SK-N-SH (cell line): ENCODE data around the gene EFHC1. TPM values are rescaled to one million over a fixed set of nuclear protein-coding genes. Genes with fewer than 3 reads are reported as not detected.

Experiments
- CTCF ChIA-PET: fragments of 300-600, 350-600 bp; formaldehyde crosslinking; extraction: SDS; loops from one replicate; lab custom pipeline; 2021; lab: Yijun Ruan, JAX
- POLR2A ChIA-PET: fragments of 350-600 bp; sonication (Branson Sonifier 250); formaldehyde crosslinking; extraction: SDS; loops from one replicate; lab custom pipeline; 2020; ENCODE audit warnings: antibody characterized with exemption, inconsistent platforms; lab: Yijun Ruan, JAX
- DNase-seq: peaks from one replicate; pipeline ENCODE4 v3.0.0; 2012
- H2AFZ ChIP-seq: fragments of 200-600 bp; sonication (generic); 2 replicates; pipeline ENCODE4 v1.8.1; 2016; ENCODE audit warnings: antibody characterized with exemption, mild to moderate bottlenecking, low read depth
- H3F3A ChIP-seq: fragments of 200-600 bp; sonication (generic); replicated peaks from 2 replicates; pipeline ENCODE3; 2016; ENCODE audit warnings: antibody characterized with exemption, mild to moderate bottlenecking; ENCODE audit not compliant: insufficient read depth
- H3K27ac ChIP-seq, 2 experiments: fragments of 200-500 bp in 1 of 2; fragments of 200-600 bp in 1 of 2; sonication (Bioruptor generic) in 1 of 2; sonication (generic), shearing (Covaris generic) in 1 of 2; 2 replicates each; pipeline versions ENCODE4 v1.5.1 to v1.6.1; 2014 to 2016; ENCODE audit warnings: low read depth in 2 of 2, inconsistent platforms in 1 of 2, low read length in 1 of 2, mild to moderate bottlenecking in 1 of 2, mixed read lengths in 1 of 2
- H3K27me3 ChIP-seq: fragments of 200-600 bp; sonication (generic), shearing (Covaris generic); 2 replicates; pipeline ENCODE4 v1.6.1; 2016; ENCODE audit warnings: mixed run types; ENCODE audit not compliant: insufficient read depth
- H3K36me3 ChIP-seq, 2 experiments: fragments of 200-500 bp in 1 of 2; fragments of 200-600 bp in 1 of 2; sonication (Bioruptor generic) in 1 of 2; sonication (generic) in 1 of 2; replicated peaks in 1 of 2; 2 replicates each; pipeline versions ENCODE3 to v1.5.1; 2014 to 2016; ENCODE audit warnings: low read length in 1 of 2, mild to moderate bottlenecking in 1 of 2; ENCODE audit not compliant: insufficient read depth in 2 of 2, control insufficient read depth in 1 of 2
- H3K4me1 ChIP-seq, 2 experiments: fragments of 200-500 bp in 1 of 2; fragments of 200-600 bp in 1 of 2; sonication (Bioruptor generic) in 1 of 2; sonication (generic), shearing (Covaris generic) in 1 of 2; 2 replicates each; pipeline versions ENCODE4 v1.5.1 to v1.6.1; 2014 to 2016; ENCODE audit warnings: low read depth in 1 of 2, low read length in 1 of 2, mixed run types in 1 of 2; ENCODE audit not compliant: insufficient read depth in 2 of 2, control insufficient read depth in 1 of 2
- H3K4me2 ChIP-seq: fragments of 200-600 bp; sonication (generic), shearing (Covaris generic); 2 replicates; pipeline ENCODE4 v1.6.1; 2017; ENCODE audit warnings: mixed run types
- H3K4me3 ChIP-seq, 2 experiments: fragments of 200-500 bp in 1 of 2; fragments of 200-600 bp in 1 of 2; sonication (Bioruptor generic) in 1 of 2; sonication (generic), shearing (Covaris generic) in 1 of 2; 2 replicates each; pipeline versions ENCODE4 v1.5.1 to v1.8.1; 2014 to 2016; ENCODE audit warnings: low read depth in 2 of 2, inconsistent platforms in 1 of 2, low read length in 1 of 2, mild to moderate bottlenecking in 1 of 2, mixed read lengths in 1 of 2, moderate library complexity in 1 of 2
- H3K79me2 ChIP-seq: fragments of 200-600 bp; sonication (generic); 2 replicates; pipeline ENCODE4 v1.8.1; 2017; ENCODE audit warnings: mild to moderate bottlenecking; ENCODE audit not compliant: insufficient read depth
- H3K9ac ChIP-seq: fragments of 200-600 bp; sonication (generic); 2 replicates; pipeline ENCODE4 v1.6.1; 2017; ENCODE audit warnings: mixed run types
- H3K9me2 ChIP-seq: fragments of 200-600 bp; sonication (generic); 2 replicates; pipeline ENCODE4 v1.6.1; 2017; ENCODE audit warnings: mixed run types
- H3K9me3 ChIP-seq: fragments of 200-600 bp; sonication (generic); 2 replicates; pipeline ENCODE4 v1.6.1; 2017; ENCODE audit warnings: mixed run types, mild to moderate bottlenecking, moderate library complexity
- H4K20me1 ChIP-seq: fragments of 200-600 bp; sonication (generic); 2 replicates; pipeline ENCODE4 v1.6.1; 2017; ENCODE audit warnings: mild to moderate bottlenecking, mixed run types; ENCODE audit not compliant: insufficient read depth
- CHD2 ChIP-seq: fragments of 150-350 bp; IDR thresholded peaks from 2 replicates; pipeline ENCODE4 v1.6.1; 2018; ENCODE audit warnings: low read length; ENCODE audit not compliant: partially characterized antibody
- EP300 ChIP-seq, 2 experiments: IDR thresholded peaks; 2 replicates each; pipeline versions ENCODE4 v1.4.0 to v1.6.1; 2012; ENCODE audit warnings: borderline replicate concordance in 1 of 2, low read depth in 1 of 2, low read length in 1 of 2
- FOSL2 ChIP-seq: IDR thresholded peaks from 2 replicates; pipeline ENCODE4 v1.4.0; 2012; ENCODE audit warnings: low read depth, mild to moderate bottlenecking, moderate library complexity, borderline replicate concordance
- IRF3 ChIP-seq: fragments of 150-350 bp; IDR thresholded peaks from 2 replicates; pipeline ENCODE4 v1.6.1; 2016; ENCODE audit warnings: mild to moderate bottlenecking, low read depth, low read length
- JUND ChIP-seq: IDR thresholded peaks from 2 replicates; pipeline ENCODE4 v1.4.0; 2012
- POLR2AphosphoS5 ChIP-seq: IDR thresholded peaks from 2 replicates; pipeline ENCODE4 v1.6.1; 2012; ENCODE audit warnings: low read depth, low read length
- RXRA ChIP-seq: IDR thresholded peaks from 2 replicates; pipeline ENCODE4 v1.4.0; 2012; ENCODE audit warnings: low read depth, mild to moderate bottlenecking, borderline replicate concordance
- SIN3A ChIP-seq: IDR thresholded peaks from 2 replicates; pipeline ENCODE4 v1.6.1; 2012; ENCODE audit warnings: low read depth, mild to moderate bottlenecking, low read length, moderate library complexity, borderline replicate concordance
- USF1 ChIP-seq: IDR thresholded peaks from 2 replicates; pipeline ENCODE4 v1.4.0; 2012; ENCODE audit warnings: low read depth, borderline replicate concordance
- YY1 ChIP-seq: IDR thresholded peaks from 2 replicates; pipeline ENCODE4 v1.4.0; 2012; ENCODE audit warnings: low read depth, mild to moderate bottlenecking
- WGBS: methylation state at CpG from one replicate; pipeline ENCODE4 v1.1.6; 2017; ENCODE audit warnings: low lambda C conversion rate; 5-methylcytosine and 5-hydroxymethylcytosine counted together
- polyA plus RNA-seq, 3 experiments: library from polyadenylated mRNA; depleted of rRNA; stranded (reverse); fragments of >200 nt; gene quantifications; 2 replicates each; pipeline ENCODE4 v1.2.3, GENCODE V29; 2012

Gene EFHC1
- polyA plus RNA-seq, 1 of the 3 experiments (the other 2 are of a cell fraction), result 39.4 TPM

GRCh38 chr6:52391599-52391998 lies 28.5 kb upstream of the EFHC1 start:
- no peaks in the 10 kb centered on the region for H3K27me3 ChIP-seq
- H3K9ac ChIP-seq, result no peak overlapping the region
- DNase-seq, result no peak
- no peaks in the 10 kb centered on the region for H4K20me1 ChIP-seq
- no peaks in the 10 kb centered on the region for H3K36me3 ChIP-seq
- 100% methylated on average over 1 of the region's 1 CpG for WGBS
- CTCF ChIA-PET, result interaction anchor here (1.1 to 3.8 kb wide), 9 partner anchors 8 to 271 kb away, joined by 3 to 33 read pairs (median 7); partner anchors contain the start of gene MCM3
- H3F3A ChIP-seq, result peaks cover 29% of the 10 kb centered on the region
- H3K9me3 ChIP-seq, result no peaks in the 10 kb centered on the region
- no peak overlapping the region for H3K4me2 ChIP-seq
- H3K9me2 ChIP-seq, result no peaks in the 10 kb centered on the region
- no peak overlapping the region for H2AFZ ChIP-seq
- H3K4me3 ChIP-seq, result no peak overlapping the region
- POLR2A ChIA-PET, result interaction anchor here (1.2 kb wide), 1 partner anchor 30 kb away, joined by 4 read pairs; the partner anchor contains the start of gene PAQR8
- no peak overlapping the region; a peak in 1 of 4 replicates for H3K27ac ChIP-seq
- TF ChIP-seq EP300 (IDR thresholded peaks at IDR 0.05; ENCODE audit: borderline replicate concordance in 1 of 2, low read depth in 1 of 2, low read length in 1 of 2) (no peak), POLR2AphosphoS5 (no peak), CHD2 (no peak), USF1 (no peak), IRF3 (no peak), JUND (no peak)
- peaks cover 17 to 22% of the 10 kb centered on the region in 2 experiments; a peak in 3 of 4 replicates for H3K4me1 ChIP-seq
- no peaks in the 10 kb centered on the region for H3K79me2 ChIP-seq

GRCh38 chr6:52392944-52393343 lies 27.2 kb upstream of the EFHC1 start:
- Histone ChIP-seq H3K9ac (no peak overlapping the region), H3F3A (peaks cover 29% of the 10 kb centered on the region), H3K9me2 (no peaks in the 10 kb centered on the region), H3K79me2 (no peaks in the 10 kb centered on the region), H3K4me3 (no peak overlapping the region), H3K4me1 (peaks cover 17 to 25% of the 10 kb centered on the region in 2 experiments; a peak in 3 of 4 replicates), H3K27ac (peak overlapping the region in 1 of 2 experiments; percentile 25; a peak in 1 of 4 replicates), H2AFZ (no peak overlapping the region), H3K4me2 (no peak overlapping the region), H4K20me1 (no peaks in the 10 kb centered on the region), H3K36me3 (no peaks in the 10 kb centered on the region), H3K27me3 (no peaks in the 10 kb centered on the region), H3K9me3 (no peaks in the 10 kb centered on the region)
- 8% methylated on average over 1 of the region's 1 CpG for WGBS
- TF ChIP-seq SIN3A (no peak), FOSL2 (peak; percentile 23; the same call in 1 of the 2 replicates), JUND (0 out of 2 replicates have a peak, but pooled peaks have one; percentile 12)
- ChIA-PET POLR2A (interaction anchor here (1.2 kb wide), 1 partner anchor 31 kb away, joined by 4 read pairs; the partner anchor contains the start of gene PAQR8), CTCF (interaction anchor here (1.1 to 3.8 kb wide), 4 partner anchors 14 to 270 kb away, joined by 3 to 33 read pairs (median 4); partner anchors contain the start of gene MCM3)
- no peak for DNase-seq

- H3K9ac ChIP-seq, result no peak overlapping the region
- H3K36me3 ChIP-seq, result no peaks in the 10 kb centered on the region
- no peak for TF ChIP-seq YY1
- TF ChIP-seq RXRA, result no peak
- whole genome bisulfite sequencing, result 94% methylated on average over 1 of the region's 1 CpG
- ChIA-PET CTCF (no interaction called here), POLR2A (no interaction called here)
- H3K4me3 ChIP-seq, result no peak overlapping the region
- H4K20me1 ChIP-seq, result no peaks in the 10 kb centered on the region
- no peak overlapping the region for H3K27ac ChIP-seq
- peaks cover 26% of the 10 kb centered on the region for H3F3A ChIP-seq
- H3K4me1 ChIP-seq, result peaks cover 17 to 25% of the 10 kb centered on the region in 2 experiments; a peak in 3 of 4 replicates
- no peak overlapping the region for H3K4me2 ChIP-seq
- H2AFZ ChIP-seq, result no peak overlapping the region
- no peaks in the 10 kb centered on the region for H3K9me2 ChIP-seq
- H3K9me3 ChIP-seq, result no peaks in the 10 kb centered on the region
- no peaks in the 10 kb centered on the region for H3K79me2 ChIP-seq
- no peak for DNase-seq
- no peaks in the 10 kb centered on the region for H3K27me3 ChIP-seq
Measured at GRCh38 chr6:52393780-52394179, 26.4 kb upstream of the EFHC1 start.
